GM21360 (cell line): ENCODE measurements around the gene IFT25.
A peak's percentile ranks its signal among the peaks of the same experiment; 100 is the strongest.

ENCODE experiments used
- ATAC-seq: cut with Tn5 transposase; IDR thresholded peaks from one replicate; pipeline ENCODE4 v1.9.1; 2021; ENCODE audit warnings: mild to moderate bottlenecking, moderate library complexity; ENCODE audit not compliant: unreplicated experiment

The IFT25 gene

DNA sequence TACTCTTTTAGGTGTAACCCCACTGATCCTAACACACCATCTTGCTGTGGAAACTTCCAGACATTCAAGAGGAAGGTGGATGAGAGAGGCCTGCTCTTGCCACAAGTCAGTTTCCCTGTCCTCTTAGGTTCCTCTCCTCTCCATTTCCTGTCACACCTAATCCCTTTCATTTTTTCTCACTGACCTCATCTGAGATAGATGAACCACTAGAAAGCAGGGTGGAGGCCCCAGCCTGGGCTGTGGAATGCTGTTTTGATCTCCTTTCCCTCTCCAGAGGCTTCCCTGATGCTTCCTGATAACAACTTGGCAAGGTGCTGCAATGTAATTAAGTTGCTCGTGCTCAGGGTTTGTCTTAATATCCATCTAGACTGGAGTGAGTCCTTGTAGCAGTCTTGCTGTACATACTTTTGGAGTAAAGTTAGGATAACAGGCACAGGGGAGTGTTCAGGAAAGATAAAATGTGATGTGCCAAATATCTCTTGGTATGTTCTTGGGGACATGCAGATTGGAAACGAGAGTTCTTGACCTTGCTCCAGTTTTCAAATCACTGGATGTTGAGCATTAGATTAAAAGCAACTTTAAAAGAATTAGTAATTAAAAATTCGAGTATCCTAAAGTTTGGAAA, 11.8 kb upstream of the IFT25 start:
- no peak for ATAC-seq

DNA sequence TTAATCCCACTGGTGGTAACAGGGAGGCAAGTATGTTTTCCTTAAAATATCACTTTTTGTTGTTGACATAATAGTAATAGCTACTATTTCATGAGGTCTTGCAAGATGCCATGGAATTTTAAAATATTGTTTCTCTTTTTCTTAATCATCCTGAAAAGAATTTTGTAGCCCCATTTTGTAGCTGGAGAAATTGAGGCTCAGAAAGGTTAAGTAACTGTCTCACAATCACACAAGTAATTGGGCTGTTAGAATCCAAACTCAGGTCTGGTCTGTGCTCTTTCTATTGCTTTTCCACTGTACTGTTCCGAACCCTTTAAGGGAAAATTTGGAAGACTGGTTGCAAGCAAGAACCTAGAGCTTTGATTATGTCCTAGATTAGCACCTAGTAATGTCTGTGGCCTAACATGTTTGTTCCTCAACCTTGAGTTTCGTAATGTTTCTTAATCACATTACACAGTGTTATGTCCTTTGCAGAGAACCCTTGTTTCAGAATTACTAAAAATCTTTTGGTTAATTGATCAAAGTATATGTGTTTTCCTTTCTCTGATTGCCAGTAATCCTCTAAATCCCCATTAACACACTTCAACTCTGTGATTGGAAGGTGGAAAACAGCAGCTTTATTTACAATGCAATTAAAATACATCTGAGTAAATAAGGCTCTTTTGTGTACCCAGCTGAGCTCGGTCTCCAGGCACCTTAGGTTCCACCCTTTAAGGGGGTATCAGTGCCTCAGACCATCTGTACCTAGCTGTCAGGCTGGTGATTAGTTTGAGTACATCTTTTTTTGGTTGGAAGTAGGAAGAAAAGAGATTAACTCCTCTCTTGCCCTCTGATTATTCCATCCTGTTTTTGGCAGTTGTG, 11.0 kb upstream of the IFT25 start:
- ATAC-seq = no peak

DNA sequence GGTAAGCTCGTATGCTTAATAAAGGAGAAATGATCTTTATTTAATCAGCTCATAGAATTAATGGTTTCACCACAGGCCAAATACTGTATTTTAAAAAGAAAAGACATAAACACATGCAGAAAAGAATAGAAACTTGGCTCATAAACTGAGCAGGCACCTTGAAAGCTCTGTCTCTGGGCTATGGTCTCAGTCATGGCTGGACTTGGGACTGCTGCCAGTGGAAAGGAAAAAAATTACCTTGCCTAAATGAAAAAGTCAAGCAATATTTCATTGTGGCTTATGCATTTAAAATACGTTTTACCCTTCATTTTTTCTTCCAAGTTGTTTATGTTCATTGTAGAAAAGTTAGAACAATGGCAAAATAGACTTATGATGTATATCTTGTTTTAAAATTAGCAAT, 8.6 kb upstream of the IFT25 start:
- no peak for ATAC-seq

DNA sequence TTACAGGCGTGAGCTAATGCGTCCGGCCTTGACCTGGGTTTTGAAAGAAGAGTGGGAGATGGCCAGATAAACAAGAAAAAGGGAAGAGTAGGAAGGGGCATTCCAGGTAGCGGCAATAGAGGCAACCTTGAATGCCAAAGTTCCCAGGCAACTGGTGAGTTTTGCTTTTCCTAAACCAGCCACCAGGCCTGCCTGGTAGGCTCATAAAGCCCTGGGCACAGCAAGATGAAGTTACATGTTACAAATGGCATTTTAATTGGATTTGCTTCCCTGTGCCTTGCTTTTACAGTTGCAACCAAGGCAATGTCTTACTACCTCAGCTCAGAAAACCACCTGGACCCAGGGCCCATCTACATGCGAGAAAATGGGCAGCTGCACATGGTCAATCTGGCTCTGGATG, 6.2 kb upstream of the IFT25 start:
- ATAC-seq = no peak

DNA sequence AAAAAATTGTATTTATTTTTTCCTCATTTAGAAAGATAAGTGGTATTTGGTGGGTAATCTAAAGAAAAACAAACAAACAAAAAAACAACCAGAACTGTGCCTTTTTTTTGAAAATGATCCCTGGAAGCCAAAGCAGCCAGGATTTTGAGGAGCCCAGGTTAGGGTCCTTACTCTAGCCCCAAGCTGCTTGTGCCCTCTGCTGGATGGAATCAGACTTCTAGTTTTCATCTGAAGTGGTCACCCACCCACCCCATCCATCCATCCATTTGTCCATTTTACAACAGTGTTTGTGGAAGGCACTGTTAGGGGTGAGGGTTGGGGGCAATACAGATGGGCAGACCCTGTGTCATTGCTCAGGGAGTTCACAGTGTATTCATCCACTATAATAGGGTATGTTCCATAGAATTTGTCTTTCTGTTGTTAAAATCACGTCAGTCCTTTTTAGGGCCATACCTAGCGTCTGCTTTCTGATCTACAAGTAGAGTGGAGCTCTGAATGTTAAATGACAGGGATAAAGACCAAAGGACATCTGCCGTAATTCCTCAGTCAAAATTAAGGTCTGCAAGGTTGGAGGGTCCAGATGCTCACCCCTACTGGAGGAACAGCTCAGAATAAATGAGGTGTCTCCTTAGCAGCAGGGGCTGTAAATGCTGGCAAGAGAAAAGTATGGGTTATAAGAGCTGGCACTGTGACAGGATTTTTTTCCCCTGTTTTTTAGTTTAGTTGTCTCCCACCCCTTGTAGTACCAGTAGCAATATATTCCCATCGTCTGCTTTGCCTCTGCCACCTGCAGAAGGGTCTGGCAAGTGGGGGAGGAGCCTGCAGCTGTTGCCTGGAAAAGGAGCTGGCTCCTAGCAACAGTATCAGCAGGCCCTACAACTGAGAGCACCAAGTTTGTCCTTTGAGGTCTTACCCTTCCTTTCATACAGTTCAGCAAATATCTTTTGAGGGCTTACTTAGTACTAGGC, 3.8 kb upstream of the IFT25 start:
- ATAC-seq = no peak

DNA sequence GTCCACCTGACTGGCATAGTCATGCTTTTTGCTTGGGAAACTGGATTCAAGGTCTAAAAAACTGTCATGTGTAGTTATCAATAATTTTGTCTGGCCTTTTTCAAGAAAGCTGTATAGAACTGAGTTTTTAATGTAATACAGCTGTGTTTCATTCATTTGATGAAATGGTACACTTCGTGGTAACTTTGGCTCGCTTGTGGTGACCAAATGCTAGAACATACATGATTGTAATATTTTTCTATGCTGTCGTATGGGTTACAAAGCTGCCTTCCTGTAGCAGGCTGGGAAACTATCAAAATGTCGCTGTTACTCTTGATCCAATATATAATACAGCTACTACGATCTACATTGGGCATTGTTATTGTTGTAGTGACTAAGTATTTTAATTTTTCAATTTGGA, 2.8 kb upstream of the IFT25 start:
- no peak for ATAC-seq

DNA sequence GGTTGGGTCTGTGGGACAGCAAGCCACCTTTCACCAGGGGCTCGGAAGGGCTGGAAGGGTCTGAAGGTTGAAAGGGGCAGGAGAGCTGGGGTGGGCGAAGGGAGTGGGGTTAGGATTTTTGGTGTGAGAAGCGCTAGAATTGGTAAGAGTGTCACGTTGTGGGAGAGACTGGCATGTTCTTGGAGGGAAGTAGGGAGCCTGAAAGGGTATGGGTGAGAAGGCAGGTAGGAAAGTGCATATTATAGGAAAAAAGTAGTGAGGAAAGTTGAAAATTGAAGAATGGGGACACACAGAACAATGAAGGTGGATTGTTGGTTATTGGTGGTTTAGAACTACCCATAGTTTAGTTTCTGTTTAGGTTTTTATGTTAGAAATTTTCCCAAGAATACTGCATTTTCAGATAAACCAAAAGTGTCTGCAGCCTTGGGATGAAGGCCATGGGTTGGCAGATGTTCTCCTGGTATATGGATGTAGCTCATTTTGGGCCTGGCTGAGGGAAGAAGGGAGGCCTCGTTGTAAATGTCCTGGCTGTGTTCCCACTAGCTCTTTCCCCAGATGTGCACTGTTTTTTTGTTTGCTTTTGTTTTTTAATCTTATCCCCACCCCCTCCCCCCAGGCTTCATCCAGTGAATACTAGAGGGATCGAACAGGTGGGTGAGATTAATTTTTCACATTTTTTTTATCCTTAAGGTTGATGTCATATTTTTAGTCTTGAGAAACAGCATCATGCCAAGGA, 1.8 kb upstream of the IFT25 start:
- no peak for ATAC-seq

DNA sequence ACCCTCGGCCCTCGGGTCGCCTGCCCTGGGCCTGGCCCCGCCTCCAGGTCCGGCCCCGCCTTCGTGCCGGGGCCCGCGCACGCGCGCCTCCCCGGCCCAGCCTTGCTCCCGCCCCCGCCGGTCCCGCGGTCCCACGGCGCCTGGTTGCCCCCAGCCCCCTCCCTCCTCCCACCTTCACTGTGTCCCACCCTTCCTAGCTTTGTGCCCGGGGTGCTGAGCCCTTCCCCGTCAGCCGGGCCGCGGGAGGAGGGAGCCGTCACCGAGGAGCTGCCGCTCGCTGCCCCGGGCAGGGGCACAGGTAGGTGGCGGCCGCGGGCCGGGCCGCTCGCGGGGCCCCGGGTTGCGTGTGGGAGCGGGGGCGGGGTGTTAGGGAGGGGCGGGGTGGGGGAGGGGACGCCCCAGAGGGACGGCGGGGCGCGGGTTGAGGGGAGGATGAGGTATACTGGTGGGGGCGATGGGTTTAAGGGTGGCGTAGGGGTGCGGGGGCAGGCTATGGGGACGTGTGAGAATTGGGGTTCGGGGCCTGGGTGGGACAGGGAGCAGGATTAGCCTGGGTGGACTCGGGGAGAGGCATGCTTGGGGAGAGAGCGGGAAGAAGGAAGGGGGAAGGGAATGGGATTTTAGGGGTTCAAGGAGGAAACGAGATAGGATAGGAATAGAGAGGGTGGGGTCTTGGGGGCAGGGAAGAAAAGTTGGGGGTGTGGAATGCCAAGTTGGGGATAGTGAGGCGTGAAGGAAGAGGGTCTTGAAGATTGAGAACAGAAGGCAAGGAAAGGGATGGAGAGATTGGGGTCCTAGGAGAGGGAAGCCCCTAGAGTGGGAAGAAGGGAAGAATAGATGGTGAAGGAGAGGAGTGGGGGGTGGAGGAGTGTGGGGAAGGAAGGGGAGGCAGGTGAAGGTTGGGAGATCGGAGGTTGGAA, 1.0 kb upstream of the IFT25 start, which contains the start of gene LRRC42:
Gene LRRC42 (plus strand): TSS at position 99 of the 920 bp plus-strand sequence. CDS start 5,650 bp downstream, outside the sequence.
- peak; percentile 60 for ATAC-seq

DNA sequence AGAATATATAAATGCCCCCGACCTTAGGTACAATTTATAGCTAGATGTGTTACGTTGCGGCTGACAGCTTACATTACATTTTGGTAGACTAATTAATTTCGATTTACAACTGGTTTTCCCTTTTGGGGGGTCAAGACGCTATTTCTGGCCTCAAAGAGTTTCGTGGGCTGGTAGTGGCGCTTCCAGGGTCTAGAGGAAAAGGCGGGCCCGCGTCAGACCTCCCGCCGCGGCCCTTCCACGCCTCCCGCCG, 391 bp downstream of the IFT25 start:
- ATAC-seq = no peak

DNA sequence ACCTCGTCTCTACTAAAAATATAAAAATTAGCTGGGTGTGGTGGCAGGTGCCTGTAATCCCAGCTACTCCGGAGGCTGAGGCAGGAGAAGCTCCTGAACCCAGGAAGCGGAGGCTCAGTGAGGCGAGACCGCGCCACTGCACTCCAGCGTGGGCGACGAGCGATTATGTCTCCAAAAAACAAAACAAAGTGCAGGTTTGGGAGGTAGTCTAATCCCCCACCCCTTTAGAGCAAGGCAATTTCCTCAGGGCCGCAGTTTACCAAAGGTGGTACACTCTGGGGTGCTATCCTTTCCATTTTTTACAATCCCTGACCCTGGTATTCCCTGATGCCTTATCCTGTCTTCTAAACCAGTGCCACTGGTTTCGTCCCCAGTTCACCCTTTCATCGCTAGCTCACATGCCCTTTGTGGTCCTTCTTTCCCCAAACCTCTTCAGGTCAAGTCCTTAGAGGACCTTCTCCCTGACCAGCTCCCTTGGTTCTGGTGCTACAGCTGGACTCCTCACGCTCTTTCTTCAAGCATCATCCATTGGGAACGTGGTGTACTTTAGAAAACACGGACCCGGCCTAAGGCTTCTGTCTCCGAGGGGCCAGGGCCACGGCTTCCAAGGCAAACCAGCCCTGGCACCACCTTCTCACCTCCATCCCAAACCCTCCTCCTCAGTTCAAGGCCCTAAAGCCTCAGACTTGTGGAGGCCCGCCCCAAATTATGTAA, 873 bp downstream of the IFT25 start:
- no peak for ATAC-seq

- no peak for ATAC-seq
These were observed 1.9 kb downstream of the IFT25 start for GRCh38 chr1:53943490-53944043.

GRCh38 chr1:53943090-53943489, 2.4 kb downstream of the IFT25 start:
- no peak for ATAC-seq

DNA sequence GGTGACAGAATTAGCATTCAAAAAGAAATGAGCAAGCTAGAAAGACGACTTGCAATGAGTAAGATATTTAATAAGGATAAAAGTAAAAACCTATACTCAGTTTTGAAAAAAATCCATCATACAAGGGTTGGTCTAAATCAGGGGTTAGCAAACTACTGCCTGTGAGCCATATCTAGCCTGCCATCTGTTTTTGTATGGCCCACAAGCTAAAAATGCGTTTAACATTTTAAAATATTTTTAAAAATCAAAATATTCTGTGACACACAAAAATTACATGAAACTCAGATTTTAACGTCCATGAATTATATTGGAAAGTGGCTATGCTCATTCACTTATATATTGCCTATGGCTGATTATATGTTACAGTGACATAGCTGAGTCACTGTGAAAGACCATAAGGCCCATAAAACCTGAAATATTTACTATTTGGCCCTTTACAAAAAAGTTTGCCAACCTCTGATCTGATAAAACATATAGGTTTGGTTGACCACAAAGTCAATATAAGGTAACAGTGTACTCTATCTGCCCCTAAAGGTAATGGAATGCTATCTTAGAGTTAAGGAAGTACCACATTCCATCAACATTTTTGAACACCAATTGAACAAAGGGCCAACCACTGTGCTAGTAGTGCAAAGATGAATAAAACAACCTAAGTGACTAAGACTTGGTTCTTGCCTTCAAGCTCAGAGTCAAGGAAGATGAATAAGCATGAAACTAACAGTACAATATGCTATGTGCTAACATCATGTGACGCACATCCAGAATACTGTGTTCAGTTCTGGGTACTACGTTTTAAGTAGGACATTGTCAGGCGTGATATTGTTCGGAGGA, 3.2 kb downstream of the IFT25 start:
- no peak for ATAC-seq

DNA sequence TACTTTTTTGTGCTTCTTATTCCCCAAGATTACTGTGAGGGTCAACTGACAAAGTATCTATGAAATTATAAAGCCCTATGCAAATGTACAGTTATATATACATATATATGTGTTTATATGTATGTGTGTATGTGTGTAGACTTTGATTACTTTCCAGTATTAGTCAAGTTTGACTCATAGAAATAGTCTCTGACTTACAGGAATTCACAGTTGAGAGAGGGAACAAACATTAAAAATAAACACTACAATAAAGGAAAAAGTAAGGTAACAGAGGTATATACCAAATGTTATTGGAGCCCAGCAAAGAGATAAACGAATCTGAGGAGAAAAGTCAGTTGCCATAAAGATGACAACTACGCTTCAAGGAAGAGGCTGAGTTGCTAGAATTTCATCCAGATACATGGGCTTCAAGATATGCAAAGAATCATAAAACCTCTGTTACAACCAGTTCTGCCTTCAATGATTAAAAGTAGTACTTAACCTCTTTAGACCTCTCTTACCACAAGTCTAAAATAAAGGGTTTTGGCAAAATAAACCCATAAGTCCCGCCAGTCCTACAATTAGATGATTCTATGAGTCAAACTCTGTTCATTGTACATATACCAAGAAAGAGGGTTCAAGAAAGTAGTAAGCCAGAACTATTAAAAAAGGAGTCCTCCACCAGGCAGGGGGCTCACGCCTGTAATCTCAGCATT, 7.2 kb downstream of the IFT25 start:
- no peak for ATAC-seq

DNA sequence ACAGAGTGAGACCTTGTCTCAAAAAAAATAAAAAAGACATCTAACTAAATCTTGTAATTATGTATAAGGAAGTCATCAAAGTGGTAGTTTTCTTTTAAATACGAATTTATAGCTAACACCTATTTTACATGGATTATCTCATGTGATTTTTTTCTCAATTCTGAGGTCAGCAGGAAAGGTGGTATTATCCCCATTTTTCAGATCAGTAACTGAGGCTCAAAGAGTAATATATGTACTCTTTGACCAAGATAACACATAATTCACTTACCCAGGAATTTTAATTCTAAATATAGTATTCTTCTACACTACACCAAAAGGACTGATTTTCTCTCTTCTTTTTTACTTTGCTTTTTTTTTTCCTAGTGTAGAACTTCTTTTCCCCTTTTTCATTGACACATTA, 9.1 kb downstream of the IFT25 start:
- ATAC-seq = no peak

GRCh38 chr1:53934170-53934765, 11.2 kb downstream of the IFT25 start:
- ATAC-seq = no peak

- ATAC-seq = no peak
These were observed 14.0 kb downstream of the IFT25 start for GRCh38 chr1:53931523-53931922.
